HL-60 (cell line): ENCODE measurements around the gene OXER1.

Experiments used
- DNase-seq, 2 experiments: peaks; one replicate each; pipeline ENCODE4 v3.0.0-alpha.2; 2010 to 2020; ENCODE audit warnings: low read depth in 1 of 2, low spot score in 1 of 2
- H3K27ac ChIP-seq: fragments of 250-450 bp; sonication (Bioruptor Pico); replicated peaks from 2 replicates; pipeline ENCODE4 v1.5.1; 2020; ENCODE audit warnings: mild to moderate bottlenecking, moderate library complexity
- H3K27me3 ChIP-seq: fragments of 250-450 bp; sonication (Bioruptor Pico); 2 replicates; pipeline ENCODE4 v1.5.1; 2021; ENCODE audit warnings: mild to moderate bottlenecking, moderate library complexity; ENCODE audit not compliant: insufficient read depth, poor library complexity, severe bottlenecking
- H3K4me3 ChIP-seq: replicated peaks from 2 replicates; pipeline ENCODE4 v1.5.1; 2011; ENCODE audit warnings: mild to moderate bottlenecking, control low read depth, low read length; ENCODE audit not compliant: insufficient read depth
- CTCF ChIP-seq: IDR thresholded peaks from one replicate; pipeline ENCODE4 v1.5.1; 2011; ENCODE audit warnings: low read length, control low read depth, inconsistent platforms; ENCODE audit not compliant: insufficient read depth
- GABPA ChIP-seq: IDR thresholded peaks from 2 replicates; pipeline ENCODE4 v1.6.1; 2012; ENCODE audit warnings: low read depth
- POLR2AphosphoS5 ChIP-seq: IDR thresholded peaks from 2 replicates; pipeline ENCODE4 v1.6.1; 2012; ENCODE audit warnings: low read depth
- SPI1 ChIP-seq: IDR thresholded peaks from 2 replicates; pipeline ENCODE4 v1.6.1; 2012; ENCODE audit warnings: low read depth, mild to moderate bottlenecking, borderline replicate concordance
- TF ChIP-seq, protein P1 (sequence below): IDR thresholded peaks from 2 replicates; pipeline ENCODE4 v1.6.1; 2012; ENCODE audit warnings: low read depth; ENCODE audit not compliant: insufficient replicate concordance

The OXER1 gene

GRCh38 chr2:42797281-42797680 lies 33.3 kb upstream of the OXER1 start:
- Histone ChIP-seq H3K27ac (no peak overlapping the region), H3K4me3 (no peak overlapping the region), H3K27me3 (no peaks in the 10 kb centered on the region)
- DNase-seq: no peak
- TF ChIP-seq SPI1 (no peak), POLR2AphosphoS5 (no peak), GABPA (no peak), CTCF (no peak)
- TF ChIP-seq, protein P1, sequence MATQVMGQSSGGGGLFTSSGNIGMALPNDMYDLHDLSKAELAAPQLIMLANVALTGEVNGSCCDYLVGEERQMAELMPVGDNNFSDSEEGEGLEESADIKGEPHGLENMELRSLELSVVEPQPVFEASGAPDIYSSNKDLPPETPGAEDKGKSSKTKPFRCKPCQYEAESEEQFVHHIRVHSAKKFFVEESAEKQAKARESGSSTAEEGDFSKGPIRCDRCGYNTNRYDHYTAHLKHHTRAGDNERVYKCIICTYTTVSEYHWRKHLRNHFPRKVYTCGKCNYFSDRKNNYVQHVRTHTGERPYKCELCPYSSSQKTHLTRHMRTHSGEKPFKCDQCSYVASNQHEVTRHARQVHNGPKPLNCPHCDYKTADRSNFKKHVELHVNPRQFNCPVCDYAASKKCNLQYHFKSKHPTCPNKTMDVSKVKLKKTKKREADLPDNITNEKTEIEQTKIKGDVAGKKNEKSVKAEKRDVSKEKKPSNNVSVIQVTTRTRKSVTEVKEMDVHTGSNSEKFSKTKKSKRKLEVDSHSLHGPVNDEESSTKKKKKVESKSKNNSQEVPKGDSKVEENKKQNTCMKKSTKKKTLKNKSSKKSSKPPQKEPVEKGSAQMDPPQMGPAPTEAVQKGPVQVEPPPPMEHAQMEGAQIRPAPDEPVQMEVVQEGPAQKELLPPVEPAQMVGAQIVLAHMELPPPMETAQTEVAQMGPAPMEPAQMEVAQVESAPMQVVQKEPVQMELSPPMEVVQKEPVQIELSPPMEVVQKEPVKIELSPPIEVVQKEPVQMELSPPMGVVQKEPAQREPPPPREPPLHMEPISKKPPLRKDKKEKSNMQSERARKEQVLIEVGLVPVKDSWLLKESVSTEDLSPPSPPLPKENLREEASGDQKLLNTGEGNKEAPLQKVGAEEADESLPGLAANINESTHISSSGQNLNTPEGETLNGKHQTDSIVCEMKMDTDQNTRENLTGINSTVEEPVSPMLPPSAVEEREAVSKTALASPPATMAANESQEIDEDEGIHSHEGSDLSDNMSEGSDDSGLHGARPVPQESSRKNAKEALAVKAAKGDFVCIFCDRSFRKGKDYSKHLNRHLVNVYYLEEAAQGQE: no peak

GRCh38 chr2:42796427-42797248 lies 32.7 kb upstream of the OXER1 start:
- Histone ChIP-seq H3K27ac (no peak overlapping the region), H3K4me3 (no peak overlapping the region), H3K27me3 (no peaks in the 10 kb centered on the region)
- TF ChIP-seq SPI1 (no peak), POLR2AphosphoS5 (no peak), GABPA (no peak), CTCF (no peak)
- TF ChIP-seq, protein P1: no peak
- no peak for DNase-seq

GRCh38 chr2:42795841-42796301 lies 31.9 kb upstream of the OXER1 start:
- H3K27ac ChIP-seq: no peak overlapping the region
- no peak for DNase-seq
- TF ChIP-seq, protein P1: no peak
- TF ChIP-seq CTCF (no peak), POLR2AphosphoS5 (no peak), GABPA (no peak), SPI1 (no peak)
- H3K4me3 ChIP-seq: no peak overlapping the region
- no peaks in the 10 kb centered on the region for H3K27me3 ChIP-seq
